Measurements from ENCODE around the gene CERK. TPM values are rescaled to one million over a fixed set of nuclear protein-coding genes. Genes with fewer than 3 reads are reported as not detected.
"Not testable (repeated sequence)": the region's sequence is repeated elsewhere in the genome, so short reads cannot be mapped to it uniquely, and the experiment has no call there.

CERK gene
- total RNA-seq, 2 donors from 2014 or later = 54.9 to 57.6 TPM

- no peak for DNase-seq
- Histone ChIP-seq H3K4me3 (ENCODE audit: low read length) (no peak overlapping the region), H3K27me3 (ENCODE audit: control insufficient read depth, insufficient read depth, low read length, poor library complexity, severe bottlenecking) (no peaks in the 10 kb centered on the region), H3K4me1 (ENCODE audit: control insufficient read depth, insufficient read depth, low read length) (no peaks in the 10 kb centered on the region), H3K9ac (ENCODE audit: extremely low read depth, low read length, poor library complexity, severe bottlenecking) (no peak overlapping the region), H3K27ac (ENCODE audit: low read depth, low read length) (no peak overlapping the region), H3K36me3 (ENCODE audit: control insufficient read depth, insufficient read depth, low read length) (no peaks in the 10 kb centered on the region), H3K9me3 (ENCODE audit: control insufficient read depth, low read length) (no peaks in the 10 kb centered on the region)
- H3K27me3 Mint-ChIP-seq (ENCODE audit: insufficient read depth) = no peaks in the 10 kb centered on the region
- no peaks in the 10 kb centered on the region for H3K4me1 Mint-ChIP-seq
- no peak for TF ChIP-seq CTCF (conservative IDR thresholded peaks at IDR 0.05)
- no peaks in the 10 kb centered on the region for H3K9me3 Mint-ChIP-seq
- H3K4me3 Mint-ChIP-seq = no peak overlapping the region
- 91 to 93% methylated on average over 6 to 10 of the region's 10 CpGs for WGBS, 2 experiments (ENCODE audit: insufficient coverage in 1 of 2, insufficient read length in 1 of 2)
- no peak overlapping the region for H3K27ac Mint-ChIP-seq
- peaks cover 2% of the 10 kb centered on the region for H3K36me3 Mint-ChIP-seq (ENCODE audit: low read depth)
Measured at GRCh38 chr22:46646531-46647215, 91.4 kb downstream of the CERK start.

DNA sequence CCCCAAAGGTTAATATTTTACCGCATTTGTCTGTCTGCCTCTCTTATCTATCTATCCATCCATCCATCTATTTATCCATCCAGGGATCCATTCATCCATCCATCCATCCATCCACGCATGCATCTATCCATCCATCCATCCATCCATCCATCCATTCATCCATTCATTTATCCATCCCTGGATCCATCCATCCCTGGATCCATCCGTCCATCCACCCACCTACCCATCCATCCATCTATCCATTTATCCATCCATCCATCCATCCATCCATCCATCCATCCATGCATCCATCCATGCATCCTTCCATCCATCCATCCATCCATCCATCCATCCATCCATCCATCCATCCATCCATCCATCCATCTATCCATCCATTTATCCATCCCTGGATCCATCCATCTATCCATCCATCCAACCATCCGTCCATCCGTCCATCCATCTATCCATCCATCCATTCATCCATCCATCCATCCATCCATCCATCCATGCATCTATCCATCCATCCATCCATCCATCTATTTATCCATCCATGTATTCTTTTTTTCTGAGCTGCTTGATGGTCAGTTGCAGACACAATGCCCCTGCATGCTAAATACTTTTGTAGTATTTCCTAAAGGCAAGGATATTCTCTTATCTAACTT is 95.1 kb downstream of the CERK start:
- 83 to 90% methylated on average over 5 of the region's 5 CpGs for WGBS, 2 experiments (ENCODE audit: insufficient coverage in 1 of 2, insufficient read length in 1 of 2)
- H3K27me3 ChIP-seq (ENCODE audit: control insufficient read depth, insufficient read depth, low read length, poor library complexity, severe bottlenecking); H3K4me1 Mint-ChIP-seq: not testable (repeated sequence)

DNA sequence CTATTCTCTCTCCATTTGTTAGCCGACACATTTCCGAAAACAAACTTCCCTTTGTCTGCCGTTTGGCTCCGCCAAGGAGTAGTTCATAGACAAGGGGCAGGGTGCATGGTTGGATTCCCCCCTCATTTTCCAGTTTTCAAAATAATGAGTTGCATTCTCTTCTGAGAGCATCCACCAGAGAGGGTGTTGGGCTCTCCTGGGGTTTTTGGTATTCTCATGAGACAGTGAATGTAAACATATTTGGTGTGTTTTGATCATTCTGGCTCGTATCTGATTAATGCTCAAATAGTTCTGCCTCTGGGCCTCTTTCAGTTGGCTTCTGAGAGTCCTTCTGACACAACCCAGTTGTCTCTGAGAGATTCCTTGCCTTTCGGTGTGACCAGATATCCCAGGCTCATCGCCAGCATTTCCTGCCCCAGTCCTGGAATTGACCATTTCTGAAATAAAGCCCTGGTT is 96.2 kb downstream of the CERK start:
- no peaks in the 10 kb centered on the region for H3K27me3 ChIP-seq (ENCODE audit: control insufficient read depth, insufficient read depth, low read length, poor library complexity, severe bottlenecking)
- Mint-ChIP-seq H3K9me3 (no peaks in the 10 kb centered on the region), H3K36me3 (ENCODE audit: low read depth) (peaks cover 2% of the 10 kb centered on the region), H3K4me1 (peaks cover 4% of the 10 kb centered on the region), H3K4me3 (no peak overlapping the region), H3K27ac (no peak overlapping the region), H3K27me3 (ENCODE audit: insufficient read depth) (no peaks in the 10 kb centered on the region)
- H3K4me3 ChIP-seq (ENCODE audit: low read length) = no peak overlapping the region
- no peak overlapping the region for H3K27ac ChIP-seq (ENCODE audit: low read depth, low read length)
- no peaks in the 10 kb centered on the region for H3K4me1 ChIP-seq (ENCODE audit: control insufficient read depth, insufficient read depth, low read length)
- 92 to 96% methylated on average over 7 of the region's 7 CpGs for WGBS, 2 experiments (ENCODE audit: insufficient coverage in 1 of 2, insufficient read length in 1 of 2)
- DNase-seq = no peak
- H3K36me3 ChIP-seq (ENCODE audit: control insufficient read depth, insufficient read depth, low read length) = no peaks in the 10 kb centered on the region
- H3K9ac ChIP-seq (ENCODE audit: extremely low read depth, low read length, poor library complexity, severe bottlenecking) = no peak overlapping the region
- H3K9me3 ChIP-seq (ENCODE audit: control insufficient read depth, low read length) = no peaks in the 10 kb centered on the region
- TF ChIP-seq CTCF (conservative IDR thresholded peaks at IDR 0.05) = no peak

More for the DNA sequence above, 95.1 kb downstream of the CERK start:
- not testable (repeated sequence) for H3K36me3 ChIP-seq (ENCODE audit: control insufficient read depth, insufficient read depth, low read length); H3K27ac ChIP-seq (ENCODE audit: low read depth, low read length); H3K4me3 ChIP-seq (ENCODE audit: low read length); H3K27ac Mint-ChIP-seq; H3K36me3 Mint-ChIP-seq (ENCODE audit: low read depth); H3K4me3 Mint-ChIP-seq; H3K9me3 Mint-ChIP-seq; H3K9me3 ChIP-seq (ENCODE audit: control insufficient read depth, low read length); H3K27me3 Mint-ChIP-seq (ENCODE audit: insufficient read depth); H3K9ac ChIP-seq (ENCODE audit: extremely low read depth, low read length, poor library complexity, severe bottlenecking); DNase-seq; H3K4me1 ChIP-seq (ENCODE audit: control insufficient read depth, insufficient read depth, low read length)

Measured in endodermal cell (in vitro differentiated cells).